Activated T-helper 17 cell treated with anti-CD3 and anti-CD28 coated beads, Interleukin-2, amount 50 U/mL, for 72 hours (primary cell): ENCODE data around the gene HDAC4. TPM values are rescaled to one million over a fixed set of nuclear protein-coding genes. Genes with fewer than 3 reads are reported as not detected.

Experiments
- ATAC-seq: fragments of 150-1000 bp; cut with Tn5 transposase; replicated peaks from 2 replicates; pipeline ENCODE4 v1.10.0; 2021; ENCODE audit warnings: mild to moderate bottlenecking, moderate library complexity
- H3K27ac Mint-ChIP-seq: one replicate; pipeline ENCODE4 v1.8.0; 2022; ENCODE audit warnings: mixed read lengths
- H3K27me3 Mint-ChIP-seq: one replicate; pipeline ENCODE4 v1.8.0; 2022; ENCODE audit warnings: mixed read lengths
- H3K36me3 Mint-ChIP-seq: one replicate; pipeline ENCODE4 v1.8.0; 2022; ENCODE audit warnings: low read depth, mild to moderate bottlenecking, mixed read lengths
- H3K4me1 Mint-ChIP-seq: one replicate; pipeline ENCODE4 v1.8.0; 2022; ENCODE audit warnings: mixed read lengths
- H3K4me3 Mint-ChIP-seq: one replicate; pipeline ENCODE4 v1.8.0; 2022; ENCODE audit warnings: mild to moderate bottlenecking, mixed read lengths
- H3K9me3 Mint-ChIP-seq: one replicate; pipeline ENCODE4 v1.8.0; 2022; ENCODE audit warnings: mixed read lengths
- total RNA-seq, 2 donors: library from RNA; stranded (reverse); gene quantifications; one replicate each; pipeline ENCODE4 v1.2.3, GENCODE V29; 2022

Gene HDAC4
- total RNA-seq, 2 donors from 2014 or later: 34.3 to 52.9 TPM

- peaks cover 19% of the 10 kb centered on the region for H3K4me1 Mint-ChIP-seq
- H3K9me3 Mint-ChIP-seq: no peaks in the 10 kb centered on the region
- peaks cover 6% of the 10 kb centered on the region for H3K36me3 Mint-ChIP-seq
- no peaks in the 10 kb centered on the region for H3K27me3 Mint-ChIP-seq
- no peak for ATAC-seq
- H3K27ac Mint-ChIP-seq: no peak overlapping the region
- no peak overlapping the region for H3K4me3 Mint-ChIP-seq
Observed at GRCh38 chr2:239337877-239338484, 62.8 kb downstream of the HDAC4 start.

GRCh38 chr2:239337122-239337876, 63.5 kb downstream of the HDAC4 start:
- no peaks in the 10 kb centered on the region for H3K9me3 Mint-ChIP-seq
- no peaks in the 10 kb centered on the region for H3K27me3 Mint-ChIP-seq
- peaks cover 6% of the 10 kb centered on the region for H3K36me3 Mint-ChIP-seq
- H3K27ac Mint-ChIP-seq: no peak overlapping the region
- peaks cover 19% of the 10 kb centered on the region for H3K4me1 Mint-ChIP-seq
- H3K4me3 Mint-ChIP-seq: no peak overlapping the region
- ATAC-seq: no peak

- no peak overlapping the region for H3K4me3 Mint-ChIP-seq
- ATAC-seq: no peak
- no peaks in the 10 kb centered on the region for H3K27me3 Mint-ChIP-seq
- peaks cover 30% of the 10 kb centered on the region for H3K4me1 Mint-ChIP-seq
- H3K9me3 Mint-ChIP-seq: no peaks in the 10 kb centered on the region
- no peaks in the 10 kb centered on the region for H3K36me3 Mint-ChIP-seq
- H3K27ac Mint-ChIP-seq: no peak overlapping the region
Observed at GRCh38 chr2:239331560-239331959, 69.3 kb downstream of the HDAC4 start.

- H3K9me3 Mint-ChIP-seq: no peaks in the 10 kb centered on the region
- H3K27me3 Mint-ChIP-seq: no peaks in the 10 kb centered on the region
- no peak overlapping the region for H3K4me3 Mint-ChIP-seq
- no peaks in the 10 kb centered on the region for H3K36me3 Mint-ChIP-seq
- H3K27ac Mint-ChIP-seq: no peak overlapping the region
- peaks cover 34% of the 10 kb centered on the region for H3K4me1 Mint-ChIP-seq
- no peak for ATAC-seq
Observed at GRCh38 chr2:239330836-239331235, 70.0 kb downstream of the HDAC4 start.

- Mint-ChIP-seq H3K36me3 (no peaks in the 10 kb centered on the region), H3K4me1 (peaks cover 33% of the 10 kb centered on the region), H3K27ac (no peak overlapping the region), H3K9me3 (no peaks in the 10 kb centered on the region), H3K27me3 (no peaks in the 10 kb centered on the region), H3K4me3 (no peak overlapping the region)
- ATAC-seq: no peak
Observed at GRCh38 chr2:239329972-239330572, 70.7 kb downstream of the HDAC4 start.

GRCh38 chr2:239329284-239329971, 71.4 kb downstream of the HDAC4 start:
- H3K36me3 Mint-ChIP-seq: peaks cover under 1% of the 10 kb centered on the region
- ATAC-seq: no peak
- peaks cover 39% of the 10 kb centered on the region for H3K4me1 Mint-ChIP-seq
- no peaks in the 10 kb centered on the region for H3K9me3 Mint-ChIP-seq
- H3K27me3 Mint-ChIP-seq: no peaks in the 10 kb centered on the region
- no peak overlapping the region for H3K27ac Mint-ChIP-seq
- H3K4me3 Mint-ChIP-seq: no peak overlapping the region

- no peak for ATAC-seq
- no peaks in the 10 kb centered on the region for H3K9me3 Mint-ChIP-seq
- no peaks in the 10 kb centered on the region for H3K27me3 Mint-ChIP-seq
- peaks cover 6% of the 10 kb centered on the region for H3K36me3 Mint-ChIP-seq
- H3K4me1 Mint-ChIP-seq: peaks cover 45% of the 10 kb centered on the region
- peak overlapping the region; percentile 78 for H3K4me3 Mint-ChIP-seq
- no peak overlapping the region for H3K27ac Mint-ChIP-seq
Observed at GRCh38 chr2:239328351-239329191, 72.2 kb downstream of the HDAC4 start.

- no peaks in the 10 kb centered on the region for H3K9me3 Mint-ChIP-seq
- peak; percentile 18 for ATAC-seq
- peak overlapping the region; percentile 78 for H3K4me3 Mint-ChIP-seq
Observed at GRCh38 chr2:239327536-239328350, 73.1 kb downstream of the HDAC4 start.

GRCh38 chr2:239326831-239327535, 73.8 kb downstream of the HDAC4 start:
- peak; percentile 95 for ATAC-seq
- H3K9me3 Mint-ChIP-seq: no peaks in the 10 kb centered on the region
- peak overlapping the region; percentile 78 for H3K4me3 Mint-ChIP-seq
- H3K27me3 Mint-ChIP-seq: no peaks in the 10 kb centered on the region
- H3K4me1 Mint-ChIP-seq: peaks cover 53% of the 10 kb centered on the region
- H3K36me3 Mint-ChIP-seq: peaks cover 6% of the 10 kb centered on the region
- H3K27ac Mint-ChIP-seq: peak overlapping the region; percentile 70

More at GRCh38 chr2:239327536-239328350, 73.1 kb downstream of the HDAC4 start:
- Mint-ChIP-seq H3K27me3 (no peaks in the 10 kb centered on the region), H3K36me3 (peaks cover 6% of the 10 kb centered on the region), H3K27ac (peak overlapping the region; percentile 70), H3K4me1 (peaks cover 50% of the 10 kb centered on the region)

GRCh38 chr2:239324456-239324855, 76.4 kb downstream of the HDAC4 start:
- Mint-ChIP-seq H3K27me3 (no peaks in the 10 kb centered on the region), H3K36me3 (peaks cover 6% of the 10 kb centered on the region), H3K27ac (no peak overlapping the region), H3K4me3 (no peak overlapping the region), H3K9me3 (no peaks in the 10 kb centered on the region), H3K4me1 (peaks cover 56% of the 10 kb centered on the region)
- ATAC-seq: no peak

- peaks cover 6% of the 10 kb centered on the region for H3K36me3 Mint-ChIP-seq
- H3K9me3 Mint-ChIP-seq: no peaks in the 10 kb centered on the region
- H3K27me3 Mint-ChIP-seq: no peaks in the 10 kb centered on the region
- peaks cover 63% of the 10 kb centered on the region for H3K4me1 Mint-ChIP-seq
- no peak for ATAC-seq
- H3K4me3 Mint-ChIP-seq: peak overlapping the region; percentile 60
- no peak overlapping the region for H3K27ac Mint-ChIP-seq
Observed at GRCh38 chr2:239323447-239323846, 77.4 kb downstream of the HDAC4 start.

GRCh38 chr2:239322416-239323086, 78.3 kb downstream of the HDAC4 start:
- Mint-ChIP-seq H3K9me3 (no peaks in the 10 kb centered on the region), H3K4me3 (peak overlapping the region; percentile 60), H3K36me3 (peaks cover 6% of the 10 kb centered on the region), H3K27ac (no peak overlapping the region), H3K4me1 (peaks cover 58% of the 10 kb centered on the region), H3K27me3 (no peaks in the 10 kb centered on the region)
- no peak for ATAC-seq
